RPMI7951 (cell line): ENCODE measurements around the gene CD33. TPM values are rescaled to one million over a fixed set of nuclear protein-coding genes. Genes with fewer than 3 reads are reported as not detected.

Experiments used
- DNase-seq: peaks from one replicate; pipeline ENCODE4 v3.0.0-alpha.2; 2012; ENCODE audit warnings: low read depth
- total RNA-seq: library from RNA; depleted of rRNA; stranded (reverse); fragments of >200 nt; shearing (Covaris generic); gene quantifications from 2 replicates; pipeline ENCODE4 v1.2.3, GENCODE V29; 2014

Gene CD33
- total RNA-seq, 1 experiment from 2014 or later: 2.4 TPM

- DNase-seq: no peak
These were observed 14.6 kb upstream of the CD33 start for GRCh38 chr19:51210191-51210784.

GRCh38 chr19:51210874-51211361 lies 14.0 kb upstream of the CD33 start:
- peak; percentile 11 for DNase-seq

GRCh38 chr19:51211833-51212232 lies 13.0 kb upstream of the CD33 start:
- no peak for DNase-seq

GRCh38 chr19:51219307-51219706 lies 5.6 kb upstream of the CD33 start:
- DNase-seq: no peak

GRCh38 chr19:51219971-51220370 lies 4.9 kb upstream of the CD33 start:
- DNase-seq: no peak

GRCh38 chr19:51220996-51221395 lies 3.9 kb upstream of the CD33 start:
- DNase-seq: no peak

GRCh38 chr19:51224163-51224641 lies 678 bp upstream of the CD33 start:
- DNase-seq: no peak

- DNase-seq: no peak
These were observed 1.2 kb downstream of the CD33 start for GRCh38 chr19:51226067-51226466.

GRCh38 chr19:51227326-51227725 lies 2.4 kb downstream of the CD33 start:
- no peak for DNase-seq

- DNase-seq: no peak
These were observed 3.1 kb downstream of the CD33 start for GRCh38 chr19:51227966-51228365.

GRCh38 chr19:51240866-51241265 lies 16.0 kb downstream of the CD33 start:
- no peak for DNase-seq

GRCh38 chr19:51242881-51243630 lies 18.2 kb downstream of the CD33 start:
- DNase-seq: no peak

GRCh38 chr19:51246164-51246552 lies 21.3 kb downstream of the CD33 start:
- peak; percentile 85 for DNase-seq

GRCh38 chr19:51247972-51248590 lies 23.2 kb downstream of the CD33 start:
- DNase-seq: no peak

- no peak for DNase-seq
These were observed 26.0 kb downstream of the CD33 start, which contains the start of gene SIGLECL1 for GRCh38 chr19:51250786-51251467. Gene SIGLECL1 (plus strand): TSS chr19:51251080. CDS start chr19:51264073, 12,993 bp downstream.

- peak; percentile 25 for DNase-seq
These were observed 26.6 kb downstream of the CD33 start for GRCh38 chr19:51251468-51251820.

- DNase-seq: no peak
These were observed 27.6 kb downstream of the CD33 start for GRCh38 chr19:51252306-51253079.

- no peak for DNase-seq
These were observed 28.4 kb downstream of the CD33 start for GRCh38 chr19:51253088-51253806.

- DNase-seq: no peak
These were observed 31.3 kb downstream of the CD33 start for GRCh38 chr19:51256155-51256625.

- DNase-seq: no peak
These were observed 32.6 kb downstream of the CD33 start for GRCh38 chr19:51257471-51257870.
